ENCODE data around the gene TCF12.
"Not testable (repeated sequence)": the region's sequence is repeated elsewhere in the genome, so short reads cannot be mapped to it uniquely, and the experiment has no call there.

The TCF12 gene

DNA sequence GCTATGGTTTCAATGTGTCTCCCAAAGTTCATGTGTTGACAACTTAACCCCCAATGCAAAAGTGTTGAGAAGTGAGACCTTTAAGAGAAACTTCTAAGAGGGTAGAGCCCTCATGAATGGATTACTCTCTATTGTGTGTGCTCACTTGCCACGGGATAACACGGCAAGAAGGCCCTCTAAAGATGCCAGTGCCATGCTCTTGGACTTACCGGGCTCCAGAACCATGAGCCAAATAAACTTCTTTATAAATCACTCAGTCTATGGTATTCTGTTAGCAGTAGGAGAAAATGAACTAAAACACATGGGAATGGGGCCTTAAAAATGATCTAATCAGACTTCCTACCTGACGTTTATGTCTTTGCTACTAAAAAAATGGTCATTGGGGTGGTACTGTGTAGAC lies 2.6 kb upstream of the TCF12 start:
- no peak for DNase-seq (ENCODE audit: low read depth in 2 of 2)

DNA sequence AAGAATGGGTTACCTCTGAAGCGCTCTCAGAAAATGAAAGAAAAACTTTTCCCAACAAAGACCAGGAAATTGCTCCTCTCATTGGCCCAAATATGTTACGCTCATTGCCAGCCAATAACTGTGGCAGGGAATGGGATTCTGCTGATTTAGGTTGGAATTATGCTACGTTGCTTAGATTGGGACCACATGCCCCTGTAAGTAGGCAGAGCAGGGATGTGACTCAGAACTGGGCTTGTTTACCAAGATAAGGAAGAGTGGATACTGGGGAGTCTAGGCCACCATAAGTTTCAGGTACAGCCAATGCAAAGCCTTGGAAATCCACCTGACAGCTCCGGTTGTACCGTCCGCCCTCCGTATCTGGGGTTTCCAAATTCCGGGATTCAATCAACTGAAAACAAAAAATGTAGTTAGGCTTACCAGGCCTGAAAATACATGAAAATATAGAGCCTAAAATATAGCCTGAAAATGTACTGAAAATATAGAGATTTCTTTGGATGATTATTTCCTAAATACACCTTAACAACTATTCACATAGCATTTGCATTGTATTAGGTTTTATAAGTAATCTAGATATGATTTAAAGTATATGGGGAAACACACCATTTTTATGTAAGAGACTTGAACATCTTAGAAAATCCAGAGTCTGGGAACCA lies 1.5 kb upstream of the TCF12 start:
- no peak for DNase-seq (ENCODE audit: low read depth in 2 of 2)

DNA sequence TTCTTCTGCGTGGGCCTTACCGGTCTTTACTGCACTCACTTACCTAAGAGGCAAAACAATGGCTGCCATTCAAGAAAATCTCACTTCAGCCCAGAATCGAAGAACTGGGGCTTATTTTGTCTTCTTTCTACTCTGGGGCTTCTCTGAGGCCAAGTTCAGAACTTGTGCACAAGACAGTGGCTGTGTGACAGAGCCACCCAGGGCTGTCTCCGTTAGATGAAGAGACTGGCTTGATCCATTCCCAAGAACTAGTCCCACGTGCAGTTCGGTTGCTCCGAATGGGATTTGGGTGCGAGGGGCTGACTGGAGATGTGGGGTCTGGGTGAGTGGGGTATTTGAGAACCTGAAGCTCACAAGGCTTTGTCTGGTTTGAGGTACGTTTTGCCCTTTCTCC lies 795 bp upstream of the TCF12 start:
- peak in 1 of 2 donors; percentile 13 for DNase-seq (ENCODE audit: low read depth in 2 of 2)

DNA sequence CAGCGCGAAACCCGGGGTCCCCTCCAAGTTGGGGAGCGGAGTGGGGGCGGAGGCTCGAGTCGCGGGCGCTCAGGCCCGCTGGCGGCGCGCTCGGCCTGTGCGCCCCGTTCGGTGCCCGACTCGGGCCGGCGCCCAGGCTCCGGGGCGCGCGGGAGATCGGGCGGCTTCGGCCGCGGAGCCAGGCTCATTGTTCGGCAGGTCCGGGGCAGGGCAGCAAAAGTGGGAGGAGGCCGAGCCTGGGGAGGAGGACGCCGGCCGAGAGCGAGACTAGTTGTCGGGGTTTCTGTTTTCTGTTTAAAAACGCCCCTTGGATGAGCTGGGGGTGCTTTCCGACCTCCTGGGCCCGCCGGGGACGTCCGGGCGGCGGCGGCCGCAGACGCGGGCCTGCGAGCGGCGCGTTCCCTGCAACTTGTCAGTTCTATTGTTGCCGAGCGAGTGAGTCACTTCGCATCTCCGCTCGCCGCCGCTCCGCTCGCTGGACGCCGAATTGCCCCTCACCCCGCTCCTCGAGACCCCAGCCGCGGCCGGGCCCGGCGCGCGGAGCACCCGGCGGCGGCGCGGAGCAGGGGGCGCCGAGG lies 676 bp downstream of the TCF12 start:
- DNase-seq (ENCODE audit: low read depth in 2 of 2) = peak; percentile 17

DNA sequence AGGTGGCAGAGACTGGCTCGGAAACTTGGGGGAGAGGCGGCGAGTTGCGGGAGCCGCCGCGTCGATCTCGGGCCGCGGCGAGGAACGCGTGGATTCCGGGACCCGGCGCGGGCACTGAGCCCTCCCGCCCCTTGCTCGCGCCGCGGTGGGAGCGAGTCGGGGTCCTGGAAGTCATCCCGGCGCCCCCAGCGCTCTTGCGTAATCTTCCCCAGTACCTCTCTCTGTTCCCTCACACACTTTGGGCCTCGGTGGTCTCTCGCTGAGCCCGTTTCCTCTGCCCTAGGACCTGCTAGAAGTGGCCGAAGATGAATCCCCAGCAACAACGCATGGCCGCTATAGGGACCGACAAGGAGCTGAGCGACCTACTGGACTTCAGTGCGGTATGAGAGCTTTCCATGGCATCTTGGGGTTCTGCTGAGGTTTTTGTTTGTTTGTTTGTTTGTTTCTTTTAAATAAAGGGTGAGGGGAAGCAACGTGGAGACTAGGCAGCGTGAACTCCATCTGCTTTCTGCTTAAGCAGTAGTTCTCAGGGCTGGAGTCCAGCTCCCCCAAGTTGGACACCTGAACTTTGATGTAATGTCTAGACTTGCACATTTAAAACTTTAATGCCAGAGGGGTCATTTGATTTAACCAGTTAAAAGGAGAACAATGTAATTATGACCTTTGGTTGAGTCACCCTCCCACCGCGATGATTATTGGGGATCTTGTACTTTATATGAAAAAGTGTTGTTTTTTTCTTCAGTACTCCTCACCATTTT lies 1.3 kb downstream of the TCF12 start:
- DNase-seq (ENCODE audit: low read depth in 2 of 2) = peak in 1 of 2 donors; percentile 2

DNA sequence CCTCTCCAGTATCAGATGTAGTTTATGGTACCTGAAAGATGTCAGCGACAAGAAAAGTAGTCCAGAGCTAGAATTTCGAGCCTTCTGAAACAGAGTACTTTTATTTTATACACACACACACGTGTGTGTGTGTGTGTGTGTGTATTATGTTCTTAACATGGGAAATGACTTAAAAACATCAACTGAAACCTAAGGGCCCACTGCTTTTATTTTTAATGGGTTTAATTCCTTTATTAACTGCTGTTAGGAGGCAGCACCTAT lies 1.9 kb downstream of the TCF12 start:
- no peak for DNase-seq (ENCODE audit: low read depth in 2 of 2)

DNA sequence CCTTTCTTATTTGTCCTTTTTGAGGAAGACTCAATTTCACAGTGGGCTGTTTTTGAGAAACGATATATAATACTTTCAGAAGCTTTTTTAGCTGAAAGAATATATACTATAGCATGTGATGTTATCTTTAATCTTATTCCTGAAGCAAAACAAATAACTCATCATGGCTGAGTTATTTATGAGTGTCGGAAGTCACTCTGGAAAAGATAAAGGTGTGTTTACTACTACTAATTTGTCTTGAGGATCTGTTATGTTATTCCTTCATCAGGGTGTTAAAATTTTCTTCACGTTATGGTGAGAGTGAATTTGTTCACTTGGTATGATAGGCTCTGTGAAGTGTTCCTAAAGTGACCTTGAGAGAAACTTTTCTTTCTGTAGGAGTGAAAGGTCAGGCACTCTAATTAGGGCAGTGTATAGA lies 4.7 kb downstream of the TCF12 start:
- DNase-seq (ENCODE audit: low read depth in 2 of 2) = no peak

DNA sequence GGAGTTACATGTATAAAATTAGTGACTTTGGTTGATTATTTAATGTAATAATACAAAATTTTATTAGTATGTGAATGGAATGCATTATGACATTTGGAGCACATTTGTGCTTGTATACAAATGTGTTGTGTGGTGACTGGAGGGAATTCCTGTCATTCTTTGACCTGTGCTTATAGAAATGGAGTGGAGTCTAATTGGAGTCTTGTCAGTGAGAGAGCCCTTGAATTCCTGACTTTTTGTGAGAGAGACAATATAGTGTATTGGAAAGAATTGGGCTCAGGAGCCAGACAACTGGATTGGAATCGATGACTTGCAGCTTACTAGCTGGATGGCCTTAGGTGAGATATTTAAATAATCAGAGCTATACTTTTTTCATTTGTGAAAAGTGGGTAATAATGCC lies 9.4 kb downstream of the TCF12 start:
- DNase-seq (ENCODE audit: low read depth in 2 of 2) = no peak

DNA sequence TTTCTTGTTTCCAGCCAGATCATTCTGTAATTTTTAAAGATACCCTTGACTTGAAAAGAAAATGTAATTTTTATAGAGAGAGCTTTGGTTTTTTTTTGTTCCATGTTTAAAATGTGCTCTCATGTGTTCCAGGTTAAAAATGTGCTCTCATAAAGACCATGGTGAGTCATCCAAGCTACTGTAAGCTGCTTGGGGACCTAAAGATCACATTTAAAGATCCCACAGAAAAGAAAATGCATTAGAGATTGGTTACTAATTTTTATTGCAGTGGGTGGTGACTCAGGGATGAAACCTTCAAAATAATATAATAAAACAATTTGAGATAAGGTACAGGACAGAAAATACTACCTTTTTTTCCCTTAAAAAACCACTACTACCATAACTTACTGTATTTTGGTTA lies 11.0 kb downstream of the TCF12 start:
- DNase-seq (ENCODE audit: low read depth in 2 of 2) = no peak

DNA sequence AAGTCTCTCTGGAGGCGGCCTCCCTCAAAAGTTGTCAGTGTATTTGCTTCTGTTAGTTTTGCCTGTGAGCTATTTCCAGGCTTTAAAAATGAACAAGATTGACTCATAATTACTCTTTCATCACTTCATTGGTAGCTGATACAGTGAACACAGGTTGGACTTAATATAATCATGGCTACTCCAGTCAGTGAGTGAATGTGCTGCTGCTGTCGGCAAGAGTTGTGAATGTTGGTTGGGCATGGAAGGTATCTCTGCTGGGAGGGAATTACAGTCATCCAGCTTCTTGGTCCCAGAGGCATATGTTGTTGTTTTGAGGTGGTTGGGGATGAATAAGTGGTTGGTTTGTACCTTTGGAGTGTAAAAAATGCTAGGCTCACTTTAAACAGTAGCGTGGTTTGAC lies 11.5 kb downstream of the TCF12 start:
- no peak for DNase-seq (ENCODE audit: low read depth in 2 of 2)

DNA sequence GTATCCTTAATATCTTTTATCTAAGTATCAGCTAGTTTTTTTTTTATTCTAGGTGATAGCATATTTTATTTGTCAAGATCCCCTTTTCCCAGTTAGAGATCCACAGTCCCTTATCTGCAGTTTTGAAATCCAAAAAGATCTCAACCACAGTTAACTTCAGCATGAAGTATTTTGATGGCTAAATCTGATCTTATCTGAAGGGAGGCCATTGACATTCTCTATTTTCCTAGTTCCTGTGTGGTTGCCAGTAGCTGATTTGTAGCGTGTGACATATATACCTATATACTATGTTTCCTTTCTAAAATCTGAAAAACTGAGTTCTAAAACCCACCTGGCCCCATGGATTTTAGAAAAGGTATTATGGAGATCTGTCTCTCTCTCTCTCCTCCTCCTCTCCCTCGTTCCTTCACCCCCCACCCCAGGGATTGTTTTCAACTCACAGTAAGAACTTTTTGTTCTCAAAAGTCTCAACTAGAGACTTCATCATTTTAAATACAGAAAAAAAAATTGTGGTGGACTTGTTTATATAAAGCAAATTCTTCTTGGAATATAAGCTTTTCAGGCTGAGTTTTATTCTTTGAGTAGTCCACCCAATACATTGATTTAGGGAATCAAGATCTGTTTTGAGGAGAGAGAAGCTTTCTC lies 12.3 kb downstream of the TCF12 start:
- DNase-seq (ENCODE audit: low read depth in 2 of 2) = no peak

DNA sequence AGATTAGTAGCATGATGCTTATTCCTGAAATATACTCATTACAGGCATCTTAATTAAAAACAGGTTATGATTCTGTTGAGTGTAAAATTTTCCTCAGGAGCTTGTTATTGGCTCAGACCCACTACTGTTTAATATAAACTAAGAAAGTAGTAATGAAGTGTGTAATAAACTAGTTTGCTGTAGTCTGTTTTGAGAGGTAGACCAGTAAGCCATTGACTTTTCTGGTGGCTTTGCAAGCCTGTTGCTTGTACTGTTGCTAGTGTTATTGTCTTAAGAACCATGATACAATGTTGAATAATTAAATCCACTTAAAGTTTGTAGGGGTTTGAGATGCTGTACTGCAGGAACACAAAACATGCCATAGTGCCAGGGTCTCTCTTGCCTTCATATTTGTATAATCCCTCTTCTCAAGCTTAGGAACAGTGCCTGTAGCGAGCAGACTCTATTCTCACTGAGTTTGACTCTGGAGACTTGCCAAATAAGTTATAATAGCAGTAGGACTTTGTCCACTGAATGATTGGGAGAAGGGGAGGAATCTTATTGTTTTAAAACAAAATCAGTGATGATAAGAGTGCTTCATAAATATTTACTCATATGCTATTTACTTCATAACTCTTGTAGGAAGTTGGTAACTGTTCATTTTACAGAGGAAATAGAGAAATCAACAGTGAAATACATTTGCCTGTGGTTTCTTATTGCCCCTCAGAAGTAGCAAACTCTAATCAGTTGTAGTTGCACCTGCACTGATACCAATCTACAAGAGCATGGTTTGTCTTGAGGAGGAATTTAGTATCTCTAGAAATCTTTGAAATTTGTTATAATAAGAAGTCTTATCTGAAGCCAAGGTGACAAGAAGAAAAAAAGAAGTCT lies 13.4 kb downstream of the TCF12 start:
- DNase-seq (ENCODE audit: low read depth in 2 of 2) = no peak

DNA sequence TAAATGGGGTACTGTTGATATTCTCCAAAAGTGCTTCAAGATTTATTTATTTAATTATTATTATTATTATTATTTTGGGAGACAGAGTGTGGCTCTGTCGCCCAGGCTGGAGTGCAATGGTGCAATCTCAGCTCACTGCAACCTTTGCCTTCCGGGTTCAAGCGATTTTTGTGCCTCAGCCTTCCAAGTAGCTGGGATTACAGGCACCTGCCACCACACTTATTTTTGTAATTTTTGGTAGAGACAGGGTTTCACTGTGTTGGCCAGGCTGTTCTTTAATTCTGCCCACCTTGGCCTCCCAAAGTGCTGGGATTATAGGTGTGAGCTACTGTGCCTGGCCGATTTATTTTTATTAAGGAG lies 14.0 kb downstream of the TCF12 start:
- not testable (repeated sequence) for DNase-seq (ENCODE audit: low read depth in 2 of 2)

DNA sequence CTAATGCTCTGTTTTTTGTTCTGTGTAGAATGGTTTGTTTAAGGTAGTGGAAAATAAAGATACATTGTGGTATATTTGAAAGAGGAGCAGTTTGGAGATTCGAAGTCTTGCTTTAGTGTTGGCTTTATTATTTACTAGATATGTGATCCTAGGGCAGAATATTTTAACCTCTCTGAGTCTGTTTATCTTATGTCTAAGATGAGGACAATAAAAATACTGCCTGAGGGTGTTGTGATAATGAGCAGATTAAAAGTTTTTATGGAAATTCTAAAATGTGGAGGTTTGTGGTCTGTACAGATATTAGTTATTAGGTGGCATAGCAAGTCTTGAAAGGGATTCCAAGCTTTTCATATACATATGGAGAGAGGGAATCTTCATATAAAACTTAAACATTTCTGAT lies 15.0 kb downstream of the TCF12 start:
- no peak for DNase-seq (ENCODE audit: low read depth in 2 of 2)

DNA sequence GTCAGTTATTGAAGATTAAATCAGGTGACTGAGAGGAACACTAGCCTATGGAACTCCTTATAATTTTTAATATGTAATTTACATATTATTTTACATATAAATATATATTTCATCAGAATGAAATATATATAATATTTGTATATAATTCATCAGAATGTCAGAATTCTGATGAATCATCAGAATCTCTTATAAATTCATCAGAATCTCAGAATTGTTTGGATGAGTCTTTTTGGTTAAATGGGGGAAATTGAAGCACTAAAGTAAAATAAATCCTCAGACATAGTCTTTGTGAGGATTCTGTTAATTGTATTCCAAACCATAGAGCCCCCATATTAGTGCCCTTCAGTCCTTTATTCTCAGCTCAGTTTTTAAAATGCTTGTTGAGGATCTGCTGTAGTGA lies 15.4 kb downstream of the TCF12 start:
- no peak for DNase-seq (ENCODE audit: low read depth in 2 of 2)

DNA sequence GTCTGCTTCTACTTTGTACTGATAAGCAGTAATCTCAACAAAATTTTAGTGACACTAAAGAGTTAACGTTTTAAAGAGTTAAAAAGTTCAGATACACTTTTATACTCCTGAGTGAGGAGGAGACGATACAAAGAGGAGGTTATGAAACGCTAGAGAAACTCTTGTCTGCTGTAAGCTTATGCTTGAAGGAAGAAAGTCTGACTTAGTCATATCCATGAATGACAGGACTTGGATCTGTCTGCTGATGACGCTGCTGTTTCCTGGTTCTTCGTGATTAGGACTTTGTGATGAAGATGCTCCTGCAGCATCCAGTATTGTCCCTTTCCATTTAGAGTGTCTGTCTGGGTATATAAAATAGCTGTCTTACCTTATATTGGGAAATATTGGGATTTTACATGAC lies 15.8 kb downstream of the TCF12 start:
- DNase-seq (ENCODE audit: low read depth in 2 of 2) = no peak

DNA sequence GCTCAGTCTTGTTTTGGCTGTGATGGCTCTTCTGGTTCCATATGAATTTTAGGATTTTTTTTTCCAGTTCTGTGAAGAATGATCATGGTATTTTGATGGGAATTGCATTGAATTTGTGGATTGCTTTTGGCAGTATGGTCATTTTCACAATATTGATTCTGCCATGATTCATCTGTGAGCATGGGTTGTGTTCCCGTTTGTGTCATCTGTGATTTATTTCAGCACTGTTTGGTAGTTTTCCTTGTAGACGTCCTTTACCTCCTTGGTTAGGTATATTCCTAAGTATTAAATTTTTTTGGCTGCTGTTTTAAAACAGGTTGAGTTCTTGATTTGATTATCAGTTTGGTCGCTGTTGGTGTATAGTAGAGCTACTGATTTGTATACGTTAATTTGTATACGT lies 18.5 kb downstream of the TCF12 start:
- DNase-seq (ENCODE audit: low read depth in 2 of 2) = no peak

DNA sequence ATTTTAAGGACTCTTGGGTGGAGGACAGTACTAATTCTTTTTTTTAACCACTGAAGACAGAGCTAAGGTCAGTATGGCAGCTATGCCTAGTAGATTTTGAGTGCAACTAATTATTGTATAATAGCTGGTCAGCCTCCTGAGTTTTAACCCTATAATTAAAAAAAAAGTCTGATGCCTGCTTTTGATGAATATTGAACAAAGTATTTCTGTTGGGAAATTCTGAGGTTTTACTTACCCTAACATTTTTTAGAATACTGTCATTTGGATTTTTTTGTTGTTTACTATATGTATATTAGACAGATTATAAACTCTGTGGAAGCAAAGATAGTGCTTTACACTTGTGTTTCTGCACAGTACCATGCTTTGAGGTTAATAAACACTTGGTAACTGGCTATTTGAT lies 20.8 kb downstream of the TCF12 start:
- no peak for DNase-seq (ENCODE audit: low read depth in 2 of 2)

DNA sequence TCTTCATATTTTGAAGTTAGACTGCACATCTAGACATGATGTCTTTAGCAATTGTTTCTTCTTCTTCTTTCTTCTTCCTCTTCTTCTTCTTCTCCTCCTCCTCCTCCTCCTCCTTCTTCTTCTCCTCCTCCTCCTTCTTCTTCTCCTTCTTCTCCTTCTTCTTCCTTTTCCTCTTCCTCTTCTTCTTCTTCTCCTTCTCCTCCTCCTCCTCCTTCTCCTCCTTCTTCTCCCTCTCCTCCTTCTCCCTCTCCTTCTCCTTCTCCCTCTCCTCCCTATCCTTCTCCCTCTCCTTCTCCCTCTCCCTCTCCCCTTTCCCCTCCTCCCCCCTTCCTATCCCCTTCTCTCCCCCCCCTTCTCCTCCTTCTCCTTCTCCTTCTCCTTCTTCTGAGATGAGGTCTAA lies 21.9 kb downstream of the TCF12 start:
- no peak for DNase-seq (ENCODE audit: low read depth in 2 of 2)

DNA sequence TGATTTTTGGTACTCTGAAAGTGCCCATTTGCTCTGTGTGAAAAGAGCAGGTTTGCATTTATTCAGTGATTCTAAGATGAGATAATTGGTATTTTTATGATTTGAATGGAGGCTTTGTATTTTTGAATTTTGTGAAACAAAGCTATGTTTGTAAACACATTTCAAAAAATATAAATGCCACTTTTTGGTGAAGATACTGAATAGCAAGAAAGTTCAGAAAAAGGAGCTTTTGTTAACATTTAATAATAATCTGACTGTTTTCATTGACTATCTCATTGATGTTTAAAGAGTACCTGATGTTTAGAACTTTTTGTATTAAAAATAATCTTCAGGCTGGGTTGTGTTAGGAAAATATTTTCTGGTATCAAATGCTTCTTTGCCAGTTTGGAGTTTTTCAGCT lies 23.7 kb downstream of the TCF12 start:
- DNase-seq (ENCODE audit: low read depth in 2 of 2) = no peak

DNA sequence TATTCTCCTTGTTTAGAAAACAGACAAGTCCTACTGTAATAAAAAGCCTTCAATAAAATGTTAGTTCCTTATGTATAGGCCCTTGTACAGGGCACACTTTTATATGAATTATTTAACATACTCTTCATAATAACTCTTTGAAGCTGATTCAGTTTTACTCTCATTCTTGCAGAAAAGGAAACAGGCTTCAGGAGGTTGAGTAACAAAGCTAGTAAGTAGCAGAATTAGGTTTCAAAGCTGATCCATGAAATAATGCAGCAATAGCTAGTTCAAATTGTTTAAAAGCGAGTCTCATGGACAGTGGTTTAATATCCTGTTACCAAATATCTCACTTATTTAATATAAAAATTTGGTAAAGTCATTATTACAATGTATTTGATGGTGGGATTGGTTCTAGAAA lies 25.0 kb downstream of the TCF12 start:
- no peak for DNase-seq (ENCODE audit: low read depth in 2 of 2)

DNA sequence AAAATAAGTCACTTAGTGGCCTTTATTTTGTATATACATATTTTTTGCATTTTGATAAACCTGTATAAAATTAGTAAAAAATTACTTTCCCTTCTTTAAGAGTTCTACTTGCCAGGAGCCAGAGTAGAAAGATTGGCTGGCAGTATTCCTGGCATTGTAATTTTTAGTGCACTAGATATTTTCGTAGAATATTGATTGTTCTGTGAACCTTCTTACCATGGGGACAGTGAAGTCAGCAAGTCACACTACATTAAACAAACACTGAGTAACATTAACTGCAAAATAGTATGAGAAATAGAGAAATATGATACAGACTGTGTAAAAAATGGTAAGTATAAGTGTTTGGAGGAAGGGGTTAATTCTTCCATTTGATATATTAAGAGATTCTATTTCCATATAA lies 26.0 kb downstream of the TCF12 start:
- DNase-seq (ENCODE audit: low read depth in 2 of 2) = no peak

Data from stimulated activated CD4-positive, alpha-beta T cell treated with anti-CD3 and anti-CD28 coated beads, Interleukin-1b, Interleukin-23, amount 100 ng/mL, for 1 hour (primary cell).